Heart left ventricle (tissue), 13 donors: ENCODE measurements around the gene MUCL3.

Experiments
- CTCF ChIP-seq, 12 donors: fragments of 200-600 bp; sonication (generic) in 4 of 12; IDR thresholded peaks; one replicate each; pipeline versions ENCODE4 v1.5.0 to v1.8.0; 2018 to 2022; ENCODE audit warnings: antibody characterized with exemption in 12 of 12, mild to moderate bottlenecking in 5 of 12
- POLR2A ChIP-seq, 2 donors: fragments of 450-650 bp; IDR thresholded peaks; one replicate each; pipeline ENCODE4 v1.6.1; 2017; ENCODE audit warnings: antibody characterized with exemption in 2 of 2, mild to moderate bottlenecking in 2 of 2, moderate library complexity in 2 of 2
- donor health status: ischemic (EF 13 %, LVEDD 7.1; RV severe dilation, severe dysfunction).
- donor health status: DM: no; HTN: yes; CAD: no.
- donor health status: DM: no; HTN: no; CAD: no.
- donor health status: ischemic (EF 25% LVEDD 6.9; RV normal size, moderate dysfunction).
- donor health status: ischemic (EF 25% LVEDD 5.7; RV mildly dilated, moderate dysfunction).
- donor health status: ischemic (EF 35%, LVEDD 5.7; RV mildly dilated, moderate dysfunction).
- donor health status: nonischemic (EF 11% LVEDD 7.7; RV severe dilation, severe dysfunction).
- donor health status: DM: yes; HTN: yes; CAD: no.
- donor health status: PGD.
- donor health status: ischemic (EF 29% LVEDD 5.4; RV normal size, mild dysfunction).
- donor health status: nonischemic (EF 23%, LVEDD 6.1; RV moderate dilation, normal function).

GRCh38 chr6:30931969-30932645, 8.7 kb upstream of the MUCL3 start, which contains the start of gene SFTA2:
- TF ChIP-seq POLR2A (IDR thresholded peaks at IDR 0.05), result no peak
- no peak for TF ChIP-seq CTCF (IDR thresholded peaks at IDR 0.05)
